ENCODE data around the gene NOCT.

Gene NOCT

GRCh38 chr4:138978028-138978585, 37.5 kb upstream of the NOCT start:
- H3K4me3 ChIP-seq (ENCODE audit: control insufficient read depth, low read depth, low read length) = no peak overlapping the region
- TF ChIP-seq CTCF (IDR thresholded peaks at IDR 0.05; ENCODE audit: control insufficient read depth, insufficient read depth, low read depth, low read length, missing control alignments) = no peak
- no peak for DNase-seq (ENCODE audit: low read depth)

GRCh38 chr4:138978600-138978999, 37.0 kb upstream of the NOCT start:
- no peak for DNase-seq (ENCODE audit: low read depth)
- no peak overlapping the region for H3K4me3 ChIP-seq (ENCODE audit: control insufficient read depth, low read depth, low read length)
- TF ChIP-seq CTCF (IDR thresholded peaks at IDR 0.05; ENCODE audit: control insufficient read depth, insufficient read depth, low read depth, low read length, missing control alignments) = no peak

DNA sequence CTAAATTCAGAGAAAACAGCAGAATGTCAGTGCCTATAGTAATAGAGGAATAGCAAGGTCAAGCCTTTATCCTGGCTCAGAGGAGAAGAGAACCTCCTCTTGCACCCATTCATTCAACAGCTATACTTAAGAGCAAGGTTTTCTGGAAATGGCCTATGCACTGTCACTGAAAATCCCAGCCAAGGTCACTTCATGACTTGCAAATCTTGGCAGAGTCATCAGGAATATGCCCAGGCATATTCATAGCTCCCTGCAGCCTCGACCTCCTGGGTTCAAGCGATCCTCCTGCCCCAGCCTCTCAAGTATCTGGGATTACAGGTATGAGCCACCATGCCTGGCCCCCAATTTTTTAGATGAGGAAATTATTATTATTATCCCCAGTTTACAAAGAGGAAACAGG, 35.8 kb upstream of the NOCT start:
- no peak for TF ChIP-seq CTCF (IDR thresholded peaks at IDR 0.05; ENCODE audit: control insufficient read depth, insufficient read depth, low read depth, low read length, missing control alignments)
- H3K4me3 ChIP-seq (ENCODE audit: control insufficient read depth, low read depth, low read length) = no peak overlapping the region
- no peak for DNase-seq (ENCODE audit: low read depth)

GRCh38 chr4:138981930-138982390, 33.6 kb upstream of the NOCT start:
- peak; percentile 14 for DNase-seq (ENCODE audit: low read depth)
- peak; percentile 33 for TF ChIP-seq CTCF (IDR thresholded peaks at IDR 0.05; ENCODE audit: control insufficient read depth, insufficient read depth, low read depth, low read length, missing control alignments)
- no peak overlapping the region for H3K4me3 ChIP-seq (ENCODE audit: control insufficient read depth, low read depth, low read length)

- H3K4me3 ChIP-seq (ENCODE audit: control insufficient read depth, low read depth, low read length) = no peak overlapping the region
- no peak for TF ChIP-seq CTCF (IDR thresholded peaks at IDR 0.05; ENCODE audit: control insufficient read depth, insufficient read depth, low read depth, low read length, missing control alignments)
- DNase-seq (ENCODE audit: low read depth) = no peak
These were observed 32.8 kb upstream of the NOCT start for GRCh38 chr4:138982754-138983153.

DNA sequence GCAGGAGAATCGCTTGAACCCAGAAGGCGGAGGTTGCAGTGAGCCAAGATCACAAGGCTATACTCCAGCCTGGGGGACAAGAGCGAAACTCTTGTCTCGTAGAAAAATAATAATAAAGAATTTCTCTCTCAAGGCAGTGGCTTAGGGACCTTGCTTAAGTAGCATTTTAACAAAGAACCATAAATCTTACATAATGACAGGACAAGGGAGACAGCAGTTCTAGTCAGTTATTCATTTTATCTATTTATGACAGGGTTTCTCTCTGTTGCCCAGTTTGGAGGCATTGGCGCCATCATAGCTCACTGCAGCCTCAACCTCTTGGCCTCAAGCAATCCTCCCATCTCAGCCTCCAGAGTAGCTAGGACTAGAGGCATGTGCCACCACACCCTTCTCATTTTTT, 31.9 kb upstream of the NOCT start:
- no peak for DNase-seq (ENCODE audit: low read depth)
- no peak overlapping the region for H3K4me3 ChIP-seq (ENCODE audit: control insufficient read depth, low read depth, low read length)
- no peak for TF ChIP-seq CTCF (IDR thresholded peaks at IDR 0.05; ENCODE audit: control insufficient read depth, insufficient read depth, low read depth, low read length, missing control alignments)

DNA sequence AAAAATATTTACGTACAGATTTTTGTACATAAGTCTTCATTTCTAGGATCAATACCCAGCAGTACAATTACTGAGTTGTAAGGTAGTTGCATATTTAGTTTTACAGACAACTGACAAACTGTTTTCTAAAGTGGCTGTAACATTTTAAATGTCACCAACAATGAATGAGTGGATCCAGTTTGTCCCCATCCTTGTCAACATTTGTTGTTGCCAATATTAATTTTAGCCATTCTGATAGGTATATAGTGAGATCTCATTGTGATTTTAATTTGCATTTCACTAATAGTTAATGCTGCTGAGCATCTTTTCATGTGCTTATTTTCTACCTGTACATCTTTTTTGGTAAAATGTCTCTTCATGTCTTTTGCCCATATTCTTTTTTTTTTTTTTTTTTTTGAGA, 30.9 kb upstream of the NOCT start:
- no peak overlapping the region for H3K4me3 ChIP-seq (ENCODE audit: control insufficient read depth, low read depth, low read length)
- no peak for TF ChIP-seq CTCF (IDR thresholded peaks at IDR 0.05; ENCODE audit: control insufficient read depth, insufficient read depth, low read depth, low read length, missing control alignments)
- no peak for DNase-seq (ENCODE audit: low read depth)
